ENCODE results near the gene CDPF1.

DNA sequence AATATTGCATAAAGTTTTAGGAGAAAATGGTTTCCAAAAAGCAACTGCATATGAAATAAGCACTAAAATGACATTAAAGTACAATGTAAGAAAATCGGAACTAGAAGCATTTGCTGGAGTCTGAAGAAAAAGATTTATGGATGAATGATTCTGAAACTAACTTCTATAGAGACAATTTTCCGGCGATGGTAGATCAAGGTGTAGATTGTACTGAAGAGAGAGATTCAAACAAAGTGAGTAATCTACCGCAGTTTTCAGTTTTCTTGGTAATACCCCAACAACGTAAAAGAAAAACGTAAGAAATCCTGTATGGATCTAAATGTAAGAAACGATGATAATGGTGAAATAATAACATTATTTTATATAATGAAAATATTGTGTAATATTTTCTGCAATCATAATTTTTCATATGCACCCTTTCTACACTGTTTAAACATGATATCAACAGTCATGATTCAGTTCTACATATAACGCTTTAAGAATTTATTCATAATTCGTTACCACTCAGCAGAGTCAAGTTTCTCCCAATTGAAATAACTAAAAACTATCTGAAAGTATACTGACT is 1.8 kb upstream of the CDPF1 start:
- TF ChIP-seq, protein P1, sequence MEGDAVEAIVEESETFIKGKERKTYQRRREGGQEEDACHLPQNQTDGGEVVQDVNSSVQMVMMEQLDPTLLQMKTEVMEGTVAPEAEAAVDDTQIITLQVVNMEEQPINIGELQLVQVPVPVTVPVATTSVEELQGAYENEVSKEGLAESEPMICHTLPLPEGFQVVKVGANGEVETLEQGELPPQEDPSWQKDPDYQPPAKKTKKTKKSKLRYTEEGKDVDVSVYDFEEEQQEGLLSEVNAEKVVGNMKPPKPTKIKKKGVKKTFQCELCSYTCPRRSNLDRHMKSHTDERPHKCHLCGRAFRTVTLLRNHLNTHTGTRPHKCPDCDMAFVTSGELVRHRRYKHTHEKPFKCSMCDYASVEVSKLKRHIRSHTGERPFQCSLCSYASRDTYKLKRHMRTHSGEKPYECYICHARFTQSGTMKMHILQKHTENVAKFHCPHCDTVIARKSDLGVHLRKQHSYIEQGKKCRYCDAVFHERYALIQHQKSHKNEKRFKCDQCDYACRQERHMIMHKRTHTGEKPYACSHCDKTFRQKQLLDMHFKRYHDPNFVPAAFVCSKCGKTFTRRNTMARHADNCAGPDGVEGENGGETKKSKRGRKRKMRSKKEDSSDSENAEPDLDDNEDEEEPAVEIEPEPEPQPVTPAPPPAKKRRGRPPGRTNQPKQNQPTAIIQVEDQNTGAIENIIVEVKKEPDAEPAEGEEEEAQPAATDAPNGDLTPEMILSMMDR (IDR thresholded peaks at IDR 0.05): no peak
- no peak for TF ChIP-seq POLR2A (IDR thresholded peaks at IDR 0.05)

Data from heart left ventricle (tissue), 13 donors.